Uterus (tissue), 4 donors: Measurements from ENCODE around the gene ACTMAP. TPM values are rescaled to one million over a fixed set of nuclear protein-coding genes. Genes with fewer than 3 reads are reported as not detected.

Experiments used
- DNase-seq, 2 donors: peaks; one replicate each; pipeline ENCODE4 v3.0.0-alpha.2; 2019 to 2020
- H3K27ac ChIP-seq, 2 donors: fragments of 200-600 bp; sonication (generic); 1 replicate in 1 of 2; 2 replicates in 1 of 2; pipeline ENCODE4 v1.5.1; 2016 to 2018
- H3K27me3 ChIP-seq, 2 donors: fragments of 200-600 bp; sonication (generic); one replicate each; pipeline ENCODE4 v1.5.1; 2018 to 2019; ENCODE audit warnings: control low read depth in 1 of 2
- H3K36me3 ChIP-seq, 2 donors: fragments of 200-600 bp; sonication (generic); one replicate each; pipeline ENCODE4 v1.5.1; 2019; ENCODE audit warnings: control low read depth in 1 of 2
- H3K4me1 ChIP-seq, 2 donors: fragments of 200-600 bp; sonication (generic); one replicate each; pipeline ENCODE4 v1.5.1; 2018 to 2019; ENCODE audit warnings: control low read depth in 1 of 2
- H3K4me3 ChIP-seq, 2 donors: fragments of 200-600 bp; sonication (generic); 1 replicate in 1 of 2; 2 replicates in 1 of 2; pipeline ENCODE4 v1.5.1; 2018 to 2019; ENCODE audit warnings: mild to moderate bottlenecking in 1 of 2
- H3K9me3 ChIP-seq, 2 donors: fragments of 200-600 bp; sonication (generic); one replicate each; pipeline ENCODE4 v1.5.1; 2019; ENCODE audit warnings: control low read depth in 1 of 2
- POLR2A ChIP-seq, 2 donors: fragments of 450-650 bp; IDR thresholded peaks; one replicate each; pipeline ENCODE4 v1.6.1; 2016; ENCODE audit warnings: antibody characterized with exemption in 2 of 2, mild to moderate bottlenecking in 1 of 2, moderate library complexity in 1 of 2
- intact Hi-C: fragments of 100-400 bp; cut with DNase I; formaldehyde crosslinking; loops from one replicate; pipeline ENCODE4 v1.15.1; 2023; ENCODE audit warnings: low total_unique reads
- total RNA-seq, 4 donors: library from RNA; depleted of rRNA in 3 of 4; stranded (reverse); fragments of >200 nt in 3 of 4; gene quantifications; one replicate each; pipeline versions ENCODE4 v1.1.0 to v1.2.4, GENCODE V29; 2014 to 2023
- TF ChIP-seq, protein P1 (sequence below), 4 experiments: fragments of 200-600 bp in 2 of 4; fragments of 450-650 bp in 2 of 4; sonication (generic) in 2 of 4; IDR thresholded peaks; one replicate each; pipeline ENCODE4 v1.5.1; 2016 to 2019; ENCODE audit warnings: antibody characterized with exemption in 4 of 4, mild to moderate bottlenecking in 2 of 4, moderate library complexity in 1 of 4
- donor health status: DM: yes; HTN: yes; CAD: no.

The ACTMAP gene
- total RNA-seq, 4 donors from 2014 or later, result 0.48 to 6.1 TPM; not detected in 2

GRCh38 chr19:40700083-40700482 lies 50.2 kb downstream of the ACTMAP start:
- Histone ChIP-seq H3K36me3 (no peaks in the 10 kb centered on the region), H3K9me3 (no peaks in the 10 kb centered on the region), H3K27me3 (no peaks in the 10 kb centered on the region), H3K27ac (no peak overlapping the region), H3K4me3 (no peak overlapping the region), H3K4me1 (no peaks in the 10 kb centered on the region)
- intact Hi-C loops, result no loop called here
- TF ChIP-seq, protein P1, sequence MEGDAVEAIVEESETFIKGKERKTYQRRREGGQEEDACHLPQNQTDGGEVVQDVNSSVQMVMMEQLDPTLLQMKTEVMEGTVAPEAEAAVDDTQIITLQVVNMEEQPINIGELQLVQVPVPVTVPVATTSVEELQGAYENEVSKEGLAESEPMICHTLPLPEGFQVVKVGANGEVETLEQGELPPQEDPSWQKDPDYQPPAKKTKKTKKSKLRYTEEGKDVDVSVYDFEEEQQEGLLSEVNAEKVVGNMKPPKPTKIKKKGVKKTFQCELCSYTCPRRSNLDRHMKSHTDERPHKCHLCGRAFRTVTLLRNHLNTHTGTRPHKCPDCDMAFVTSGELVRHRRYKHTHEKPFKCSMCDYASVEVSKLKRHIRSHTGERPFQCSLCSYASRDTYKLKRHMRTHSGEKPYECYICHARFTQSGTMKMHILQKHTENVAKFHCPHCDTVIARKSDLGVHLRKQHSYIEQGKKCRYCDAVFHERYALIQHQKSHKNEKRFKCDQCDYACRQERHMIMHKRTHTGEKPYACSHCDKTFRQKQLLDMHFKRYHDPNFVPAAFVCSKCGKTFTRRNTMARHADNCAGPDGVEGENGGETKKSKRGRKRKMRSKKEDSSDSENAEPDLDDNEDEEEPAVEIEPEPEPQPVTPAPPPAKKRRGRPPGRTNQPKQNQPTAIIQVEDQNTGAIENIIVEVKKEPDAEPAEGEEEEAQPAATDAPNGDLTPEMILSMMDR (IDR thresholded peaks at IDR 0.05), result no peak
- TF ChIP-seq POLR2A (IDR thresholded peaks at IDR 0.05), result no peak
- DNase-seq, result no peak

DNA sequence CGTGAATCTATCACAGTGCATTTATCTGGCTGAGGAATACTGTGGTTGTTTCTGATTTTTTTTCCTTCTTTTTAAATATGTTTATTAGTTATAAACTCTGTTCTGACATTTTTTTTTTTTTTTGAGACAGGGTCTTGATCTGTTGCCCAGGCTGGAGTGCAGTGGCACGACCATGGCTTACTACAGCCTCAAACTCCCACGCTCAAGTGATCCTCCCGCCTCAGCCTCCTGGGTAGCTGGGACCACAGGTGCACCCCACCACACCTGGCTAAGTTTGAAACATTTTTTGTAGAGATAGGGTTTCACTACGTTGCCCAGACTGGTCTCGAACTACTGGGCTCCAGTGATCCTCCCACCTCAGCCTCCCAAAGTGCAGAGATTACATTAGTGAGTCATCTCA lies 53.3 kb downstream of the ACTMAP start:
- H3K27me3 ChIP-seq, result no peaks in the 10 kb centered on the region
- no peak for TF ChIP-seq POLR2A (IDR thresholded peaks at IDR 0.05)
- TF ChIP-seq, protein P1 (IDR thresholded peaks at IDR 0.05), result no peak
- H3K4me1 ChIP-seq, result peaks cover 0 to 1% of the 10 kb centered on the region in 2 donors
- intact Hi-C loops, result no loop called here
- DNase-seq, result no peak
- no peak overlapping the region for H3K27ac ChIP-seq
- H3K36me3 ChIP-seq, result no peaks in the 10 kb centered on the region
- H3K9me3 ChIP-seq, result no peaks in the 10 kb centered on the region
- H3K4me3 ChIP-seq, result no peak overlapping the region

GRCh38 chr19:40695881-40696280 lies 54.4 kb downstream of the ACTMAP start:
- Histone ChIP-seq H3K27me3 (no peaks in the 10 kb centered on the region), H3K27ac (no peak overlapping the region), H3K9me3 (no peaks in the 10 kb centered on the region), H3K4me1 (peaks cover 0 to 8% of the 10 kb centered on the region in 2 donors), H3K4me3 (no peak overlapping the region), H3K36me3 (no peaks in the 10 kb centered on the region)
- TF ChIP-seq, protein P1 (IDR thresholded peaks at IDR 0.05), result no peak
- no peak for TF ChIP-seq POLR2A (IDR thresholded peaks at IDR 0.05)
- intact Hi-C loops, result no loop called here
- no peak for DNase-seq

- no peak for DNase-seq
- intact Hi-C loops, result no loop called here
- H3K4me1 ChIP-seq, result peaks cover 0 to 8% of the 10 kb centered on the region in 2 donors
- H3K4me3 ChIP-seq, result no peak overlapping the region
- H3K9me3 ChIP-seq, result no peaks in the 10 kb centered on the region
- no peaks in the 10 kb centered on the region for H3K36me3 ChIP-seq
- H3K27me3 ChIP-seq, result no peaks in the 10 kb centered on the region
- H3K27ac ChIP-seq, result no peak overlapping the region
- TF ChIP-seq, protein P1 (IDR thresholded peaks at IDR 0.05), result no peak
- no peak for TF ChIP-seq POLR2A (IDR thresholded peaks at IDR 0.05)
Measured at GRCh38 chr19:40693896-40694295, 56.4 kb downstream of the ACTMAP start.

GRCh38 chr19:40693150-40693788 lies 57.0 kb downstream of the ACTMAP start:
- H3K27ac ChIP-seq, result no peak overlapping the region
- H3K4me3 ChIP-seq, result no peak overlapping the region
- TF ChIP-seq, protein P1 (IDR thresholded peaks at IDR 0.05), result no peak
- no peak for TF ChIP-seq POLR2A (IDR thresholded peaks at IDR 0.05)
- no peaks in the 10 kb centered on the region for H3K36me3 ChIP-seq
- no peaks in the 10 kb centered on the region for H3K9me3 ChIP-seq
- no peak for DNase-seq
- intact Hi-C loops, result no loop called here
- peaks cover 0 to 8% of the 10 kb centered on the region in 2 donors for H3K4me1 ChIP-seq
- H3K27me3 ChIP-seq, result no peaks in the 10 kb centered on the region
